PC-9 (cell line): ENCODE data around the gene PANX3.

Experiments
- CTCF ChIP-seq: fragments of 200-600 bp; sonication (generic); conservative IDR thresholded peaks from 2 replicates; pipeline ENCODE4 v1.6.1; 2017; ENCODE audit warnings: mixed run types, antibody characterized with exemption, mild to moderate bottlenecking, moderate library complexity
- EZH2 ChIP-seq: fragments of 200-600 bp; sonication (generic); IDR thresholded peaks from 2 replicates; pipeline ENCODE4 v1.8.0; 2017; ENCODE audit warnings: antibody characterized with exemption, low read depth

- TF ChIP-seq CTCF = no peak
- TF ChIP-seq EZH2 = no peak
These were observed 27.3 kb downstream of the PANX3 start for GRCh38 chr11:124638500-124638899.
